SU-DHL-6 (cell line): ENCODE data around the gene CDC20.

Experiments
- H2AFZ ChIP-seq: fragments of 200-600 bp; sonication (generic); 2 replicates; pipeline ENCODE4 v1.6.1; 2014; ENCODE audit warnings: low read depth, mild to moderate bottlenecking, moderate library complexity, mixed read lengths, antibody characterized with exemption, low read length; ENCODE audit not compliant: severe bottlenecking
- H3F3A ChIP-seq: fragments of 200-600 bp; shearing (Covaris generic); 2 replicates; pipeline ENCODE4 v1.6.0; 2016; ENCODE audit warnings: antibody characterized with exemption, mild to moderate bottlenecking; ENCODE audit not compliant: insufficient read depth
- H3K27ac ChIP-seq: fragments of 200-600 bp; sonication (generic); 2 replicates; pipeline ENCODE4 v1.5.1; 2016; ENCODE audit warnings: low read depth, mild to moderate bottlenecking, low read length, moderate library complexity, mixed read lengths
- H3K27me3 ChIP-seq: fragments of 200-600 bp; sonication (generic), shearing (Covaris generic); 2 replicates; pipeline ENCODE4 v1.6.0; 2014; ENCODE audit warnings: mild to moderate bottlenecking, low read length
- H3K36me3 ChIP-seq: fragments of 200-600 bp; sonication (generic); 2 replicates; pipeline ENCODE4 v1.6.1; 2014; ENCODE audit warnings: mild to moderate bottlenecking, low read length, mixed read lengths
- H3K4me2 ChIP-seq: fragments of 300-600, 200-600 bp; shearing (Covaris generic), sonication (generic); 2 replicates; pipeline ENCODE4 v1.6.0; 2014; ENCODE audit warnings: low read length, low read depth, mild to moderate bottlenecking; ENCODE audit not compliant: poor library complexity, severe bottlenecking
- H3K4me3 ChIP-seq: fragments of 200-600 bp; sonication (generic); 2 replicates; pipeline ENCODE4 v1.5.1; 2014; ENCODE audit warnings: antibody characterized with exemption, low read length, mild to moderate bottlenecking, mixed read lengths; ENCODE audit not compliant: insufficient read depth, poor library complexity, severe bottlenecking
- H3K79me2 ChIP-seq: fragments of 200-600 bp; sonication (generic); 2 replicates; pipeline ENCODE4 v1.6.1; 2014; ENCODE audit warnings: mild to moderate bottlenecking, low read length, moderate library complexity; ENCODE audit not compliant: insufficient read depth
- H3K9ac ChIP-seq: fragments of 200-600 bp; sonication (generic); 2 replicates; pipeline ENCODE4 v1.7.0; 2014; ENCODE audit warnings: mild to moderate bottlenecking, low read length
- H3K9me2 ChIP-seq: fragments of 200-600 bp; sonication (generic); replicated peaks from 2 replicates; pipeline ENCODE4 v1.6.1; 2014; ENCODE audit warnings: low read length; ENCODE audit not compliant: insufficient read depth
- H3K9me3 ChIP-seq: fragments of 200-600 bp; sonication (generic); 2 replicates; pipeline ENCODE4 v1.6.1; 2014; ENCODE audit warnings: low read length, mixed read lengths; ENCODE audit not compliant: insufficient read depth
- H4K20me1 ChIP-seq: fragments of 200-600 bp; sonication (generic); 2 replicates; pipeline ENCODE4 v1.6.1; 2014; ENCODE audit warnings: low read depth, mild to moderate bottlenecking, antibody characterized with exemption, low read length, moderate library complexity, mixed read lengths
- CTCF ChIP-seq: fragments of 200-600 bp; sonication (generic); IDR thresholded peaks from one replicate; pipeline ENCODE4 v1.5.1; 2017; ENCODE audit warnings: antibody characterized with exemption, mild to moderate bottlenecking, low read length, moderate library complexity; ENCODE audit not compliant: insufficient read depth, poor library complexity, severe bottlenecking
- EZH2phosphoT487 ChIP-seq: fragments of 200-600 bp; sonication (generic), shearing (Covaris generic); conservative IDR thresholded peaks from 2 replicates; pipeline ENCODE4 v1.6.1; 2018; ENCODE audit warnings: mild to moderate bottlenecking, antibody characterized with exemption, low read length, moderate library complexity, mixed read lengths

CDC20 gene

DNA sequence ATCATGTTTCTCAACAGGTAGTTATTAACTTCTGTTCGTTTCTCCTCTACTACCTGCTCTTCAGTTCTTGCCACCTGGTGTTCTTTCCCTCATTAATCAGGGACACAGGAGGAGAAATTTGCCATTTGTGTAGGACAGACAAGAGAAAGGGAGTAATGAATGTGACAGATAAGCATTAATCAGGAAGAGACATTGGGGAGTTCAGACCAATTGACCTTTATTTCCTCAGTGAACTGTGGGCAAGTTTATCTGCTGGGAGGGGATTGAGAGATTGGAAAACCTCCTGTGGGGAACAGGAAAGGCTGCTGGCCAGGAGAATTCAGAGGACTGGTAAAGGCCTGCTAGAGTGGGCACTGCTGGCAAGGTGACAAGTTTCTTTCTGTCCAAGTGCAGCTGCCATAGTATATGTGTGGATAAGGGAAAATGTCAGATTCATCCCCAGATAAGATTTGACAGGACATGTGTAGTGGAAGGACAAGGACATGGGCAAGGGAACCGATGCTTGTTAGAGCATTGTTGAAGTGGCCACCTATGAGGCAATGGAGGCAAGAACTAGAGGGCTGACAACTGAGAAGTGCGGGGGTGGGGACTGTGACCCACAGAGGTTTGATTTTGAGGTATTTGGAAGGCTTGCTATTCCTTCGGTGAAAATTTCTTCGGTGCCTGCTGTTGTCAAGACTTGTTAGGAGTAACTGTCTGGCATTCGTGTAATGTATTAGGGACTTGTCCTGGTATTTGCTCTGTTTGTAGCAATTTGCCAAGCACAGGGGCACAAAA, 43.5 kb downstream of the CDC20 start:
- H3K4me3 ChIP-seq = no peak overlapping the region
- H3K27me3 ChIP-seq = no peaks in the 10 kb centered on the region
- TF ChIP-seq EZH2phosphoT487 = no peak
- TF ChIP-seq CTCF = no peak
- H3F3A ChIP-seq = no peaks in the 10 kb centered on the region
- no peak overlapping the region for H2AFZ ChIP-seq
- H4K20me1 ChIP-seq = no peaks in the 10 kb centered on the region
- no peak overlapping the region for H3K4me2 ChIP-seq
- no peaks in the 10 kb centered on the region for H3K36me3 ChIP-seq
- H3K27ac ChIP-seq = no peak overlapping the region
- H3K79me2 ChIP-seq = no peaks in the 10 kb centered on the region
- H3K9ac ChIP-seq = no peak overlapping the region
- no peaks in the 10 kb centered on the region for H3K9me2 ChIP-seq
- no peaks in the 10 kb centered on the region for H3K9me3 ChIP-seq

DNA sequence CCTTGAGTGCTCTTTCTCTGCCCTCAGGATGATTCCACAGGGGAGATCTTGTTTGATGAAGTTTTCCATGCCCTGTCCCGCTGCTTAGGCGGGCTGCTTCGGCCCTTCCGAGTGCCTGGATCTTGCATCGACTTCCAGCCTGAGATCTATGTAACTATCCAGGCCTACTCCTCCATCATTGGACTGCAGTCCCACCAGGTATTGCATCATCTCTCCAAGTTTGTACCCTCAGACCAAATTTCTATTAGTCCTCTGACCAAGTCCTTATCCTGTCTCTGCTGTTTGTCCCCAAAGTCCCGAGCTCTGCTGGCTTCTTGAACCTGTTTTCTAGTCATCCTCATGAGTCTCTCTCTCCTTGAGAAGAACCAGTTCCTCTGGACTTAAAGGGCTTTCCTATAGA, 45.6 kb downstream of the CDC20 start:
- H3K27ac ChIP-seq = no peak overlapping the region
- no peak overlapping the region for H3K4me2 ChIP-seq
- TF ChIP-seq EZH2phosphoT487 = no peak
- no peak for TF ChIP-seq CTCF
- H3K4me3 ChIP-seq = no peak overlapping the region
- no peaks in the 10 kb centered on the region for H3K27me3 ChIP-seq
- no peaks in the 10 kb centered on the region for H3K36me3 ChIP-seq
- no peak overlapping the region for H3K9ac ChIP-seq
- no peaks in the 10 kb centered on the region for H3K9me2 ChIP-seq
- no peaks in the 10 kb centered on the region for H4K20me1 ChIP-seq
- no peak overlapping the region for H2AFZ ChIP-seq
- H3K9me3 ChIP-seq = no peaks in the 10 kb centered on the region
- no peaks in the 10 kb centered on the region for H3K79me2 ChIP-seq
- no peaks in the 10 kb centered on the region for H3F3A ChIP-seq

DNA sequence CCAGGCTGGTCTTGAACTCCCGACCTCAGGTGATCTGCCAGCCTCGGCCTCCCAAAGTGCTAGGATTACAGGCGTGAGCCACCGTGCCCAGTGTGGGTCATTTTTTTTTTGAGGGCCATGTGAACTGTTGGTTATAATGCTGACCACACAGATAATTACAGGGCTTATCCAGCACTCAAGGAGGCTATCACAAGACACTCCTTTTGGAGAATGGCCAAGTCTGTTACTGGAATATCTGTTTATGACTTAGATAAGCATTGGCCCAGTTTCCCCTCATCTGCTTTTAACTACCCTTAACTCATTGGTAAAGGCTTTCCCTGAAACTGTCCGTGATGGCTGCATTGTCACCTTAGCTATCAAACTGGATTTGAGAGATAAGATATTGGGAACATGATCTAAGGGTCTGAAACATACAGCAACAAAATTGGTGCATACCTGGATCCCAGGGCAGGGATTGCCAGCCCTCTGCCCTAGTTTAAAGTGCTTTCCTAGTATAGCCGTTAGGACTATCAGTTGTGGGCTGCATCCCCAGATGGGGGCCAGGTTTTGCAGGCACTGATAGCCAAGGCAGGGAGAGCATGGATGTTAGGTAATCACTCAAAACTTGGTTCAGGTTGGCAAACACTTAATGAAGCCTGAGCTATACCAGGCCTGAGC, 46.6 kb downstream of the CDC20 start:
- Histone ChIP-seq H3K27me3 (no peaks in the 10 kb centered on the region), H3F3A (no peaks in the 10 kb centered on the region), H3K79me2 (no peaks in the 10 kb centered on the region), H3K9me2 (no peaks in the 10 kb centered on the region), H3K27ac (no peak overlapping the region), H2AFZ (no peak overlapping the region), H3K36me3 (no peaks in the 10 kb centered on the region), H3K9ac (no peak overlapping the region), H3K4me3 (no peak overlapping the region), H4K20me1 (no peaks in the 10 kb centered on the region), H3K4me2 (no peak overlapping the region), H3K9me3 (no peaks in the 10 kb centered on the region)
- TF ChIP-seq CTCF = no peak
- no peak for TF ChIP-seq EZH2phosphoT487
